Measurements from ENCODE around the gene THTPA.
"Not testable (repeated sequence)": the region's sequence is repeated elsewhere in the genome, so short reads cannot be mapped to it uniquely, and the experiment has no call there.

THTPA gene

GRCh38 chr14:23536494-23536893 is 19.6 kb upstream of the THTPA start:
- H3K27ac ChIP-seq = no peak overlapping the region
- TF ChIP-seq CTCF (conservative IDR thresholded peaks at IDR 0.05) = no peak

GRCh38 chr14:23536906-23537305 is 19.2 kb upstream of the THTPA start:
- not testable (repeated sequence) for H3K27ac ChIP-seq

GRCh38 chr14:23537351-23538049 is 18.6 kb upstream of the THTPA start:
- H3K27ac ChIP-seq = no peak overlapping the region
- no peak for TF ChIP-seq CTCF (conservative IDR thresholded peaks at IDR 0.05)

GRCh38 chr14:23538050-23538718 is 17.9 kb upstream of the THTPA start:
- TF ChIP-seq CTCF (conservative IDR thresholded peaks at IDR 0.05) = no peak
- H3K27ac ChIP-seq = no peak overlapping the region

GRCh38 chr14:23538785-23539184 is 17.3 kb upstream of the THTPA start:
- no peak for TF ChIP-seq CTCF (conservative IDR thresholded peaks at IDR 0.05)
- H3K27ac ChIP-seq = no peak overlapping the region

- TF ChIP-seq CTCF (conservative IDR thresholded peaks at IDR 0.05) = peak; percentile 73
- H3K27ac ChIP-seq = no peak overlapping the region
These were observed 16.6 kb upstream of the THTPA start for GRCh38 chr14:23539248-23540140.

- H3K27ac ChIP-seq = no peak overlapping the region
- no peak for TF ChIP-seq CTCF (conservative IDR thresholded peaks at IDR 0.05)
These were observed 16.0 kb upstream of the THTPA start for GRCh38 chr14:23540141-23540469.

All from VCaP (cell line).